ENCODE measurements around the gene ITGB1BP1.

ITGB1BP1 gene

DNA sequence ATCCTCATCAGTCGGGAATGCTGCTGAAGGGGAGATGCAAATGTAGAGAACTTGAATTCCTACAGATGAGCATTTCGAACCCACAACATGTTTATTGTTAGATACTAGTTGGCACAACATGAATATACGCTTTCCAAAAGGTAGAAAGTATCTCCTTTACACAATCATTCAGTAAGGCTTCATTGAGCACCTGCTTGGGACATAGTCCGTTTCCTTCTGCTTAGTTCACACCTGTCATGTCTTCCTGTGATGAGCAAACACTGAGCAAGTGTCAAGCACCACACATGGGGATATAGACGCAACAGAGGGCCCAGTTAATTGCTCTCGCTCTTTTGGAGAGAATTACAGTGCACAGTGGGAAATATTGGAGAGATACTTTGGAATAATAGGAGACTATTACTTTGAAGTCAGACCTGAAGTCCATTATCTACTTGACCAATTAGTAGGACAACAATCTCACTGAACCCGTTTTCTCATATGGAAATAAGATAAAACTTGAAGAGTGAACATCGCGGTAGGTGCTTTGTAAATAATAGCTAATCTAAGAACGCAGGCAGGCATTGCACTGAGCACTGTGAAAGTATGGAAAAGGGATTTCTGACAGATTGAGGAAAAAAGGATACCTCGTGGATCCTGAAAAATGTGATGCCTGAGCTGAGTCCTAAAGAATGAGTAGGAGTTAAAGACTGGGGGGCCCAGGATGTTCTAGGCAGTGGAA is 1.3 kb upstream of the ITGB1BP1 start:
- no peak for DNase-seq

DNA sequence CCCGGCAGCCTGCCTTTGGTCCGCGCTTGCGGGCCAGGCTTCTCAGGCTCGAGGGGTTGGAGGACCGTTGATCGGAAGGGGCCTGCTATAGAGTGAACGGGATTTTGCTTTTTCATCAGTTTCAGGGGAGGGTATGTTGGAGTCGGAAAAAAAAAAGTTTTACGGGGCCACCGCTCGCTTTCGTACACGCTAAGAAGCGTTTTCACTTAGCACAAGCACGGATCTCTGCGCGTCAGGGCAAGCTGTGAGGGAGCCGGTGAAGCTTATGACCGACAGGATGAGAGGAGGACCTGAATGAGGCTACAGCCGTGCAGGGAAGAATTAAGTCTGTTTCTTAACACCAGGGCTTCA is 569 bp upstream of the ITGB1BP1 start:
- DNase-seq = no peak

DNA sequence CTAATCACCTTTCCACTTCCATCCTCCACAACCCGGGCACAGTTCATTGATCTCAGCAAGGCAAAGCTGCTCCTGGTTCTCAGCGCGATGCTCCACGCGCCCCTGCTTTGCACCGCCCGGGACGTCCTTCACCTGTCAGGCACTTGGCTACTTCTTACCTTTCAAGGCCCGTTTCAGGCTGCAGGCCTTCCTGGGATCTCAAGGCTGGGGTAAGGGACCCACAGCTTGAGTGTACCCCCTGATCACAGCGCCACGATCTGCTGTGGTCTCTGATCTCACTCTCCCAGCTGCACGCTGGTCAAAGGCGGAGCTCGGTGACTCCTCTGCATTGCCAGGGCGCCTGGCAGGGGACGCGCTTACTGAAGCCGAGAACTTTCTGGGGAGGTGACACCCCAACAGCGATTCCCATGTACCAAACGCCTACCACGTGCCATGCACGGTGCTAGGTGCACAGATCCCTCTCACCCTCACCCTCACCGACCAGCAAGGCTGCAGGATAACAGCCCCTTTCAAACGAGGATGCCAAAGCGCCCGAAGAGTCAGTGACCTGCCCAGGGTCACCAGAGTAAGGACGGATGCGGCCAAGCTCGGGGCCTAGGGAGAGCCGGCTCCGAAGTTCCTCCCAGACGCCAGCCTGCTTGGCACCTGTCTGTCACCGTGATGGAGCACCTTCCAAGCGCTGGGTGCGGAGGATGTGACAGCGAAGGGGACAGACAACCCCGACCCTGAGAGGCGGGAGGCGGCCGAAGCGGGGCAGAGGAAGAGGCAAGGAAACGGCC is 818 bp downstream of the ITGB1BP1 start:
- peak; percentile 71 for DNase-seq

GRCh38 chr2:9420495-9420894 is 2.8 kb downstream of the ITGB1BP1 start:
- no peak for DNase-seq

- no peak for DNase-seq
These were observed 3.8 kb downstream of the ITGB1BP1 start for GRCh38 chr2:9419541-9419940.

- no peak for DNase-seq
These were observed 4.6 kb downstream of the ITGB1BP1 start for GRCh38 chr2:9418746-9419145.

DNA sequence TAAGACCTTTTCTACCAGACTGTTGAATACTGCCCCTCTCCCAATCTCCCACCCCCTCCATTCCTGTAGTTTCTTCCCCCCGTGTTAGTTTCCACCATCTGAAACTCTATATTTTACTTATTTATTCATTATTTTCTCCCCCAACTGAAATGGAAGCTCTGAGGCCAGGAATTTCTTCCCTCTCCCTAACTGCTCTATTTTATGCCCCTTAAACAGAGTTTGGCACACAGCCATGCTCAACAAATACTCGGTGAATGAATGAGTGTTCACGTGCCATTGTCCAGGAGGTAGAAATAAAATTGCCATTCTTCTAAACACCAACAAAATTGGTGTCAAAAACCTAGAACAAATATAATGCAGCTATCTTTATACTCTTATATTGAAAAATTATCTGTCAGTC is 5.6 kb downstream of the ITGB1BP1 start:
- DNase-seq = no peak

GRCh38 chr2:9416962-9417316 is 6.4 kb downstream of the ITGB1BP1 start:
- DNase-seq = no peak

DNA sequence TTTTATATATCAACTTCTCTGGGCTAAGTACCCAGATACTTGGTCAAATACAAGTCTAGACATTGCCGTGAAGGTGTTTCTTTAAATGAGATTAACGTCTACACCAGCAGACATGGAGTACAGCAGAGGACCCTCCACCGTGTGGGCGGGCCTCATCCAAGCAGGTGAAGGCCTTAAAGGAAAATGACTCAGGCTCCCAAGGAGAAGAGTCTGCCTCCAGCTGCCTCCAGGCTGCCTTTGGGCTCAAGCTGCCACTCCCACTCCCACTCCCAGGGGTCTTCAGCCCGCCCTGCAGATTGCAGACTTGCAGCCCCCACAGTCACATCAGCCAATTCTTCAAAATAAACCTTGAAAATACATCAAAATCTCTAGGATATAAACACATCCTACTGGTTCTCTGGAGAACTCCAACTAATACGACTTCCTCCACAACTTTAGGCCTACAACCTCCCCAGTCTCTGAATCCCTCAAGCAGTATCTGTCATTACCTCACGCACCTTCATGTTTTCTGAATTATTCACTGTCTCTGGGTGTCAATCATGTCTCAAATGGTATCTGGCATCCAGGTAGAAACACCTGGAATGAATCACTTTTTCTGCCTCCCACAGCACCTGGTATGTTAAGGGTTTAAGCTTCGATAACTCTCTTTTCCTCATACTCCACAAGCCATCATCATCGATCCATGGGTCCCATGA is 6.9 kb downstream of the ITGB1BP1 start:
- no peak for DNase-seq

- DNase-seq = no peak
These were observed 7.7 kb downstream of the ITGB1BP1 start for GRCh38 chr2:9415516-9416169.

DNA sequence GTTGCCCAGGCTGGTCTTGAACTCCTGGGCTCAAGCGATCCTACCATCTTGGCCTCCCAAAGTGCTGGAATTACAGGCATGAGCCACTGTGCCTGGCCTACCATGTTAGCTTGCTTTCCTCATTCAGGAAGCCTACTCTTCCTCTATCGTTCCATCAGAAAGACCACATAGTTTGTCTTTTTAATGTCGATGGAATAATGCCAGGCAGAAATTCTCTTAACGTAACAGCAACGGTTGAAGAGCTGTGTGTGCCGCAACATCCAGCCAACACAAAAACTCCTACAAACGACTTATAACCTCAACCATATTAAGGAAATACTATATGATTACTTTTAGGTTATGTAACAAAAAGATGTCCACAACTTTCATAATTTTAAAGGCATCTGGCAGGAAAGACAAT is 10.5 kb downstream of the ITGB1BP1 start:
- DNase-seq = no peak

- no peak for DNase-seq
These were observed 13.2 kb downstream of the ITGB1BP1 start for GRCh38 chr2:9410108-9410507.

DNA sequence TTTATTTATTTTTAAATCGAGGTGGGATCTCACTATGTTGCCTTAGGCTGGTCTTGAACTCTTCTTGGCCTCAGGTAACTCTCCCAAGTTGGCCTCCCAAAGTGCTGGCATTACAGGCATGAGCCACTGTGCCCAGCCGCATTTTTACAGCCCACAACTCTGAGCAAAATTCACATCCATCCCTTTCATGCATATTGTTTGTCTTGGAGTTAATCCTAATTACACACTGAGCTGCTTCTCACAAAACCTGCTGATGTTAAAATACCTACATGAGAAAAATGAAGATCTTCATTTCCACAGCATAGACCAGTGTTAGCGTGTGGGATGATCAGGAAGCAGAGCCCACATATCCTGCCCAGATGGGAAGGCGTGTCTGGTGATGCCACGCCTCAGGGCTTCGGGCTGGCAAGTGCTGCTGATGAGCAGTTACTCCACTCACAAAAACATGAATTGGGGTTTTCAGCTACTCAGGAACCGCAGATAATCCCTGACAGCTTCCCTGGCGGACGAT is 14.6 kb downstream of the ITGB1BP1 start:
- DNase-seq = no peak

DNA sequence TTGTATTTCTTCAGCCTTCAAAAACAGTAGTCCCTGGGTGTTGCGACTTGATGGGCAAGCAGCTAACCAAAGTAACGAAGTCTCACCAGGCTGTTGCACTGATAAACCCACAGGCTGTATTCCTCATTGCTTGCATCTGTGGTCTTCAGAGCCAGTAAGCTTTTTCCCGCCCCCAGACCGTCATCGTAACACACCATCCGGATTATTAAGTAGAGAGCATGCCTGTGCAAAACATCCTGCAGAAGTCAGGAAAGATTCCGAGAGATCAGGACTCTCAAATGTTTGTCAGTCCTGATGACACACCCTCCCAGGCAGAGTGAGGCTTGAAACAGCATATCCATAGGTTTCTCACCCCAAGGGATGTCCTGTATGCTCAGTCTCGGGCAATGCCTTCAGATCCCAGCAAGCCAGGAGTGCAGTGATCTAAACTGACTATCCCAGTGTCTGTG is 15.9 kb downstream of the ITGB1BP1 start:
- DNase-seq = no peak

DNA sequence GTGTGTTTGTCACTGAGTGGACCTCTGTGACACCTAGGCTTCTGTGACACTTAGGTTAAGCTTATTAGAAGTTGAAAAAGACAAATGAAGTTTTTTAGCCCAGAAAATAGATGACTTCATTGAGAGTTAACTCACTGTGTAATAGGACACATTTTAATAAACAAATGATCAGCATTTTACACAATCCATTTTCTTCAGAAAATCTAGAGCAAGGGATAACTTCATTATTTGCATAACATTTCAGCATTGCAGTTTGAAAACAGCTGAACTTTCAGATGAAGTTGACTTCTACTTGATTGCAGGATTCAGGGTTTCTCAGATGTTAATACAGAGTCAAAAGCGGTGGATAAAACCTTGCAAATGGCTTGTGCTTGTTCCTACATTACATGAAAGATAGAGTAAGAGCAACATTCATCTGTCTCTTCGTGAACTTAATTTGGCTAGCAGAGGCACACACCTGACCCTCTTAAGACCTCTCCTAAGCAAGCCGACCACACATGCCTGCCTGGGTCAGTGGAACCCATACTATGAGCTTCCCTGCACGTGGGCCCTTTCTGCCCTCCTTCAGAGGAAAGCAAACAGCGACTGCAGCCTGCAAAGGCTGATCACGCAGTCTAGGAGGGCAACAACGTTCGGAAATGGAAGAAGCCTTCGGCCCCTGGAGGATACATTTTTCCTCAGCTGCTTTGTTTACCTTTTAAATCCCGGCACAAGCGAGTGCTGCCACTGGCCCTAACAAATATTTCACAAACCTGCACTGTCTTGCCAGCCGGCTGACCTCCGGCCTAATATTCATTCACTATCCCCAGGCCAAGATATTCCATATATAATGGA is 16.6 kb downstream of the ITGB1BP1 start:
- DNase-seq = no peak

DNA sequence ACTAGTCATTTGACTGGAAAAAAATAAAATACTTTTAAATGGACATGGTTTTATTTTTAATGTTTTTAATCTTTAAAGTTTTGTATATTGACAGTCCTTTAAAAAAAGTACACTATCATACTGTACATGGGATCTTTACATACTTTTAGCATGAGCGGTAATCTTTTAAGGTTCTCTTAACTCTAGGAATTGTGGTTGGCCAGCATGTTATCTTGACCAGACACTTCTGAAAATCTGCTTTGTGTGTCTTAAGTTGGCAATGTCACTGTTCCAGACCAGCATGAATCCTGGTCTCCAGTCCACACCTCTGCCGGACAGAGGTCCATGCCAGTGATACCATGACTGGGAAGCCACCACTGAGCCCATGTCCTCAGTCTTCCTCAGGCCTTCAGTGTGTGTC is 17.7 kb downstream of the ITGB1BP1 start:
- no peak for DNase-seq

DNA sequence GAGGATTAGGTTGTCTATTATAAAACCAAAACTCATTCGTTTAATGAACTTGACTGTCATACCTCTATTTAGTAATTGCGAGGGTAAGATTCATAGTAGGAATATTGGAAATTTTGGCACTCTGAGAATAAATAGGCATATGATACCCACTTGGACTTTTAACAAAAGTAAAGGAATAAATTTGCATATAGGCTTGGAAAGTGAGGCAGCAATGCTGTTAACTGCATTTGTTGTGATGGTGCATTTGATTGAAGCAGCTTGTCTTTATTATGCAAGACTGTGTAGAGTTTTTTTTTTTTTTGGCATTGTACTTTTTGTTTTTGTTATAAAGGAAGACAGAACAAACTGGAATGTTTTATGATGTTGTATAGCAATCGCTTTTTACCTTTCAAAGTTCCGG is 18.9 kb downstream of the ITGB1BP1 start:
- DNase-seq = no peak

DNA sequence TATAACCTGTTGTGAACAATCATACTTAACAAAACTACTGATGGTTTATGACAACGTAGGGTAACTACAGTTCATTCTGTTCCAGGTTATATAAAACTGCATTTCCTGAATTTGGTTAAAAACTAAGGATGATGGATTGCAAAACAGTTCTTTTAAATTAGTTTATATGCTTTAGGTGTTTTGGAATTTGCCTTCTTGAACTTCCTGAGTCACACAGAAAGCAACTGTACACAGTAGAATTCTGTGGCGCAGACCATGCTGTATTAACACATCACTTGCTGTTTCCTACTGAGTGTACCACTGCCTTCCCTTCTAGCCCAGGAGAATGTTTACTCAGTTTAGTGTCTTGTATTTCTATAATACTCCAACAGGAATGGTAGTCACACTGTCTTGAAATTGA is 19.4 kb downstream of the ITGB1BP1 start:
- no peak for DNase-seq

DNA sequence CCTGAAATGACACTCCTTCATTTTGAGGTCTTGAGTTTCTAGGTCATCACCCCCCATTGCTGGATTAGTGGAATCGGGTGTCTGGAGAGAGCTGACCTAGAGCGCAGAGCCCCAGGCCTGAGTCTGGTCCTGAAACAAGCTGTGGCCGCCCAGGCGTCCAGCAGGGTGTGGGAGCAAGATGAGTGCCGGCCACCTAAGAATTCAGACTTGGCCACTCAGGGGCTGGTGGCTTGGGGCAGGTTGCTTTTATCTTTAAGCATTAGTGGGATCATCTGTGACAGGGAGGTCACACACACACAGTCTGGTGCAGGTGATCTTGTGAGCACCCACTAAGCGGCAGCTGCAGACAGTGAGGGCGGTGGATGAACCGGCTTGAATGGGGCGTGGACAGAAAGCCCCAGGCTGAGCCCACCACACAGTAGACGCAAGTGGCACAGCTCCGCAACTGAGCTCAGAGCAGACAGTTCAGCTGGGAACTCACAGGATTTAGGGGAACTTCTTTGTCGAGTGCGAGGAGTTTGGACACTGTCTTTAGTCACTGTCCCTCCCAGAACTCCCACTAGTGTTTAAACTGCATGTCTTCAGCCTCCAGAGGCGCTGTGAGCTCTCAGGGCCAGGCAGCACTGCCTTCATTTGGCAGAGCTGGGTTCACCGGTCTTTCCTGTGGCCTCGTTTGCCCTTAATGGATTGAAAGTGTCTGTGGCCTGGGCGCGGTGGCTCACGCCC is 21.5 kb downstream of the ITGB1BP1 start:
- no peak for DNase-seq

GRCh38 chr2:9401059-9401547 is 22.2 kb downstream of the ITGB1BP1 start:
- no peak for DNase-seq

DNA sequence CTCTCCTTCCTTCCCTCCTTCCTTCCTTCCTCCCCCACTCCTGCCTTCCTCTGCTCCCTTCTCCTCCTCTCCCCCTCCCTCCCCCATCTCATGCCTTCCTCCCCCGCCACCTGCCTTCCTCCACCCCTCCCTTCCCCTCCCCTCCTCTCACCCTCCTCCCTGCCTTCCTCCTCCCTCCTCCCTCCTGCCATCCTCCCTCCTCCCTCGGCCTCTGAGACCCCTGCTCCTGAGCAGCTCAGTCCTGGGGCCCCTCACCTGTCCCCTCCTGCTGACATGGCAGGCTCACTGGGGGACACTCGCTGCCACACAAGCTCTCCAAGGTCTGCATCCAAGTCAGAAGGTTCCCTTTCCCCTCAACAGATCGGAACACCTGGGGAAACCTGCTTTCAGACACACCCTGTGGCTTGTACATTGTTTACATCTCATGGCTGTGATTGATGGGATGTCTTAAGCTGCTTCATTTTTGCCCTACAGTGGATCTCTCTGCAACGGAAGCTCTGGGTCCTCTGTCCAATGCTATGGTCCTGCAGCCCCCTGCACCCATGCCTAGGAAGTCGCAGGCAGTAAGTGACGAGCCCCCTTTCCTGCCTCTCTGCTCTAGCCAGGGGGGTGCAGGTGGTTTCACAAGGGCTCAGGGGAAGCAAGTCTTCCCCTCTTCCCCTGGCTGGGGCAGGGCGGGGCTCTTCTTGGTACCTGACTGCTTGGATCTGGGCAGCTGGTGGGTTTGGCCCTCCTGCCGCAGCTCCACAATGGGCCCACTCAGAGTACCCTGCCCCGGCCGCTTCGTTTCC is 22.9 kb downstream of the ITGB1BP1 start:
- no peak for DNase-seq

All from stimulated activated CD4-positive, alpha-beta T cell treated with anti-CD3 and anti-CD28 coated beads, Interleukin-15, amount 100 ng/mL, for 24 hours (primary cell).